Fibroblast of the aortic adventitia (primary cell): ENCODE results near the gene STRBP. TPM values are rescaled to one million over a fixed set of nuclear protein-coding genes. Genes with fewer than 3 reads are reported as not detected.
A peak's percentile ranks its signal among the peaks of the same experiment; 100 is the strongest.

Experiments used
- DNase-seq: peaks from one replicate; pipeline ENCODE4 v3.0.0-alpha.2; 2010; ENCODE audit warnings: low read depth
- H3K4me3 ChIP-seq: 2 replicates; pipeline ENCODE4 v1.5.1; 2011; ENCODE audit warnings: low read depth, mild to moderate bottlenecking, control low read depth, low read length, moderate library complexity
- total RNA-seq: library from RNA; depleted of rRNA; stranded (reverse); fragments of >200 nt; gene quantifications from 2 replicates; pipeline ENCODE4 v1.2.3, GENCODE V29; 2012; ENCODE audit warnings: low replicate concordance
- TF ChIP-seq, protein P1 (sequence below): IDR thresholded peaks from 2 replicates; pipeline ENCODE4 v1.5.1; 2011; ENCODE audit warnings: mild to moderate bottlenecking, low read length, control low read depth, inconsistent platforms; ENCODE audit not compliant: insufficient read depth

STRBP gene
- total RNA-seq, 1 donor = 2.6 TPM

DNA sequence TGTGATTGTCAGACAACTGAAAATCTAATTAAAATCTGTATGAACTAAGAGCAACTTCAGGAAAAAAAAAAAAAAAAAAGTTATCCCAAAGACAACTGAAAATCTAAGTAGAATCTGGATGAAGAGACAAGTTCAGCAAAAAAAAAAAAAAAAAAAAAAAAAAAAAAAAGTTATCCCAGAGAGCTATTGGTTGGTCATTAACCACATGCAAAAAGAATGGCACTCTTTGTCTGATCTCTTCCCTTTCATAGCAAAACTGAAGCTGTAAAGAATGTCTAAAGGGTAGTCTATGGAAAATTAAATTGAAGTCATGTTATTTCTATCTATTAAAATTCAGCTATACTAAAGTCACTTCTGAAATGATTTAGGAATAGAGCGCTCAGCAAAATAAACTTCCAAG lies 32.9 kb downstream of the STRBP start:
- TF ChIP-seq, protein P1, sequence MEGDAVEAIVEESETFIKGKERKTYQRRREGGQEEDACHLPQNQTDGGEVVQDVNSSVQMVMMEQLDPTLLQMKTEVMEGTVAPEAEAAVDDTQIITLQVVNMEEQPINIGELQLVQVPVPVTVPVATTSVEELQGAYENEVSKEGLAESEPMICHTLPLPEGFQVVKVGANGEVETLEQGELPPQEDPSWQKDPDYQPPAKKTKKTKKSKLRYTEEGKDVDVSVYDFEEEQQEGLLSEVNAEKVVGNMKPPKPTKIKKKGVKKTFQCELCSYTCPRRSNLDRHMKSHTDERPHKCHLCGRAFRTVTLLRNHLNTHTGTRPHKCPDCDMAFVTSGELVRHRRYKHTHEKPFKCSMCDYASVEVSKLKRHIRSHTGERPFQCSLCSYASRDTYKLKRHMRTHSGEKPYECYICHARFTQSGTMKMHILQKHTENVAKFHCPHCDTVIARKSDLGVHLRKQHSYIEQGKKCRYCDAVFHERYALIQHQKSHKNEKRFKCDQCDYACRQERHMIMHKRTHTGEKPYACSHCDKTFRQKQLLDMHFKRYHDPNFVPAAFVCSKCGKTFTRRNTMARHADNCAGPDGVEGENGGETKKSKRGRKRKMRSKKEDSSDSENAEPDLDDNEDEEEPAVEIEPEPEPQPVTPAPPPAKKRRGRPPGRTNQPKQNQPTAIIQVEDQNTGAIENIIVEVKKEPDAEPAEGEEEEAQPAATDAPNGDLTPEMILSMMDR = no peak
- H3K4me3 ChIP-seq = no peak overlapping the region
- no peak for DNase-seq

DNA sequence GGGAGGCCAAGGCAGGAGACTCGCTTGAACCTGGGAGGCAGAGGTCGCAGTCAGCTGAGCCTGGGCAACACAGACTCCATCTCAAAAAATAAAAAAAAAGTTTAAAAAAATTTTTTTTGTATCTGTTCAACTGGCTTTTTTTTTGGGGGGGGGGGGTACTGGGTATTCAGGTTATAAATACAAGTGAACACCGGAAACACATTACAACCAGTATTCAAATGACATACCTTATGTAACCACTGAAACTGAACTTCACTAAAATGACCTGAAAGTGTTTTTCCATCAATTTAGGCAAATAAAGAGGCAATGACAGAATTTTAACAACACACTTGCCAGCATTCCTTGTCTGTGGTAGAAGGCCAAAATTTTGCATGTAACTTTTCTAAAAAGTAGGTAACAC lies 33.5 kb downstream of the STRBP start:
- H3K4me3 ChIP-seq = no peak overlapping the region
- no peak for DNase-seq
- TF ChIP-seq, protein P1 = no peak

DNA sequence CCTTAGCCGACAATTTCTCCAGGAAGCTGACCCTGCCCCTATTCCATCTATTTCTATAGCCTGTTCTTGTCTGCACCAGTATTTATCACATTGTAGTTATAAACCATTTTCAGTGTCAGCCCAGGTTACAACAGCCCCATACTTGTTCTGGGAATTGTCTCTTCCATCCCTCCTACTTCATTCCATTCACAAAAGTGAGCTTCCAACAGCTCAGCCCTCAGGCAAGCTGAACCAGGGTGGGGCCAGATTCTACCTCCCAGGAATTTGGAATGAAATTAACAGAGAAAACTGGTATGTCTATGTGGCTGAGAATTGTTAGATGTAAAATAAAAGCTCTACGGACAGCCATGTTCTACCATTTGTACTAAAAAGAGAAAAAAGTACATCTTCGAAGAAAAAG lies 36.1 kb downstream of the STRBP start:
- TF ChIP-seq, protein P1 = no peak
- H3K4me3 ChIP-seq = no peak overlapping the region
- no peak for DNase-seq

DNA sequence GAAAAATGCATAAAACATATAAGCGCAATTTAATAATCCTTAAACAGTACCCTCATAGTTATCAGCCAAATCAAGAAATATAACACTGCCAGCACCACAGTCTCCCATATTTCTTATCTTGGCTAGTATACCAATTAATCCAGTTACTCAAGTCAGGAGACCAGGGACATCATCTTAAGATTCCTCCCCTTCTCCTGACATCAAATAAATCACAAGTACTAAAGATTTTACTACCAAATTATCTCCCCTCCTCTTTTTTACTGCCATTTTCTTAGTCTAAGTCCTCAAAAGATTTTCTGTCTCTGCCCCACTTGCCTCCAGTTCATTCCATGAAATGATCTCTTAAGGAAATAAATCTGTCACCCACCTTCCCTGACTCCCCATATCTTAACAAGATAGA lies 37.0 kb downstream of the STRBP start:
- no peak overlapping the region for H3K4me3 ChIP-seq
- DNase-seq = no peak
- TF ChIP-seq, protein P1 = no peak

DNA sequence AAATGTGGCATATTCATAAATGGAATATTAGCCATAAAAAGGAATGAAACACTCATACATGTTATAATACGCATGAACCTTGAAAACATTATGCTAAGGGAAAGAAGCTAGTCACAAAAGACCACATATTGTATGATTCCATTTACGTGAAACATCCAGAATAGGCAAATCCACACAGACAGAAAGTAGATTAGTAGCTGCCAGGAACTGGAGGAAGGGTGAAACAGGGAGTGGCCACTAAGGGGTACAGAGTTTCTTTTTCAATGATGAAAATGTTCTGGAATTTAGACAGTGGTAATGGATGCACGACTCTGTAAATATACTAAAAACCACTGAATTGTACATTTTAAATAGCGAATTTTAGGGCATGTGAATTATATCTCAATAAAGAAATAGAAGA lies 39.4 kb downstream of the STRBP start:
- no peak overlapping the region for H3K4me3 ChIP-seq
- no peak for DNase-seq
- TF ChIP-seq, protein P1 = no peak

DNA sequence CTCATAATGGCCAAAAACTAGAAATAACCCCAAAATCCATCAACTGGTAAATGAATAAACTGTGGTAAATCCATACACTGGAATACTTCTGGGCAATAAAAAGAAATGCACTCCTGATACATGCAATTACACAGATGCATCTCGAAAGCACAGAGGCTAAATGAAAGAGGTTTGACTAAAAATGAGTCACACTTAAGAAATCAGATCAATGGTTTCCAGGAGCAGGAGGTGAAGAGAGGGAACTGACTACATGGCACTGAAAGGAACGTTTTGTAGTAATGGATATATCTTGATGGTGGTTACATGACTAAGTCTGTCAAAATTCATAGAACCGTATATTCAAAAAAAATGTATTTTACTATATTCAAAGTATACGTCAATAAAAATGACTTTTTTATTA lies 42.4 kb downstream of the STRBP start:
- no peak overlapping the region for H3K4me3 ChIP-seq
- DNase-seq = no peak
- TF ChIP-seq, protein P1 = no peak

DNA sequence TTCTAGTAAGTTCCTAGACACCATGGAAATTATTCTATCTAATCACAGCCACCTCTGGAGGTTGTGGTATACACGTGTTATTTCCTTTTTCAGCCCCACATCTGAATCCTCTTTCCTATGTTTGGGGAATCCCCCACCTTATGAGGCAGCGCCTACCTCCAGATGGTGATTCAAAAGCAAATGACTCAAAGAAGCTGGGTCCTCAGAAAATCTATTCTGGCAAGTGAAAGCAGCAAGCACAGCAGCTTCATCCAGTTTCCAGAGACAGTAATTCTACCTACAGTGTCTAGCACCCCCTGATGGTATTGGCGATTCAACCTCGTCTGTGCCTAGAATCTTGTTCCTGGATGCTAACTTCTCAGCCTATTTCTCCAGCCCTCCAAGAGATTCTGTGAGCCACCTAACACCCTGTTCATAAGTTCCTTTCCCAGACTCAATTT lies 43.0 kb downstream of the STRBP start:
- H3K4me3 ChIP-seq = no peak overlapping the region
- DNase-seq = peak; percentile 61
- TF ChIP-seq, protein P1 = peak; percentile 47
